Endothelial cell of umbilical vein (primary cell): ENCODE data around the gene ATG13. TPM values are rescaled to one million over a fixed set of nuclear protein-coding genes. Genes with fewer than 3 reads are reported as not detected.

Experiments used
- BruUV-seq: library from RNA; stranded (reverse); fragments of 400-500 nt; replicated peaks from 2 replicates; lab custom pipeline; 2021; lab: Mats Ljungman, UMichigan
- CTCF ChIA-PET: fragments of 300-600, 350-600 bp; sonication (Branson Sonifier 250); formaldehyde crosslinking; loops from one replicate; lab custom pipeline; 2021; ENCODE audit warnings: antibody characterized with exemption, inconsistent platforms; lab: Charles Lee
- POLR2A ChIA-PET: fragments of 300-600, 350-600 bp; sonication (Branson Sonifier 250); formaldehyde crosslinking; loops from one replicate; lab custom pipeline; 2021; ENCODE audit warnings: antibody characterized with exemption, inconsistent platforms; lab: Charles Lee
- DNase-seq: peaks from one replicate; pipeline ENCODE4 v3.0.0-alpha.2; 2011; ENCODE audit warnings: low read depth, low spot score
- FAIRE-seq: peaks from 2 replicates; lab custom pipeline; 2011; peaks lifted over from hg19 to GRCh38; lab: Jason Lieb, UNC
- H2AFZ ChIP-seq: 2 replicates; pipeline ENCODE4 v1.6.0; 2012; ENCODE audit warnings: low read depth, low read length, control low read depth, inconsistent platforms
- H3K27ac ChIP-seq: 2 replicates; pipeline ENCODE4 v1.5.1; 2011; ENCODE audit warnings: low read depth, mild to moderate bottlenecking, control low read depth, low read length, moderate library complexity; ENCODE audit not compliant: insufficient read depth
- H3K27me3 ChIP-seq, 2 experiments: 2 replicates each; pipeline versions ENCODE4 v1.6.0 to v1.6.1; 2011; ENCODE audit warnings: low read length in 2 of 2, mixed read lengths in 1 of 2; ENCODE audit not compliant: control insufficient read depth in 2 of 2, insufficient read depth in 2 of 2
- H3K36me3 ChIP-seq, 2 experiments: 2 replicates in 1 of 2; 3 replicates in 1 of 2; pipeline ENCODE4 v1.5.1; 2011; ENCODE audit warnings: low read length in 2 of 2, mild to moderate bottlenecking in 1 of 2, moderate library complexity in 1 of 2; ENCODE audit not compliant: control insufficient read depth in 2 of 2, insufficient read depth in 2 of 2; ENCODE audit errors: extremely low read depth in 1 of 2
- H3K4me1 ChIP-seq: 3 replicates; pipeline ENCODE4 v1.5.1; 2011; ENCODE audit warnings: mild to moderate bottlenecking, low read length; ENCODE audit not compliant: control insufficient read depth, insufficient read depth; ENCODE audit errors: extremely low read depth
- H3K4me2 ChIP-seq: 2 replicates; pipeline ENCODE4 v1.6.1; 2011; ENCODE audit warnings: low read length, control low read depth, mixed read lengths; ENCODE audit not compliant: insufficient read depth
- H3K4me3 ChIP-seq, 3 experiments: fragments of 200-600 bp in 1 of 3; sonication (generic), shearing (Covaris generic) in 1 of 3; replicated peaks in 1 of 3; 2 replicates each; pipeline ENCODE4 v1.5.1; 2011 to 2016; ENCODE audit warnings: control low read depth in 3 of 3, low read length in 3 of 3, mild to moderate bottlenecking in 2 of 3, inconsistent platforms in 1 of 3, low read depth in 1 of 3, moderate library complexity in 1 of 3; ENCODE audit not compliant: insufficient read depth in 1 of 3
- H3K79me2 ChIP-seq: 2 replicates; pipeline ENCODE4 v1.6.0; 2012; ENCODE audit warnings: low read length, inconsistent platforms; ENCODE audit not compliant: control insufficient read depth, insufficient read depth
- H3K9ac ChIP-seq: replicated peaks from 2 replicates; pipeline ENCODE3; 2011; ENCODE audit warnings: low read length, control low read depth; ENCODE audit not compliant: insufficient read depth; ENCODE audit errors: extremely low read depth
- H3K9me1 ChIP-seq: replicated peaks from 3 replicates; pipeline ENCODE4 v1.6.0; 2011; ENCODE audit warnings: mild to moderate bottlenecking, low read length; ENCODE audit not compliant: control insufficient read depth, insufficient read depth; ENCODE audit errors: extremely low read depth
- H3K9me3 ChIP-seq: replicated peaks from 2 replicates; pipeline ENCODE4 v1.5.1; 2012; ENCODE audit warnings: low read length, inconsistent platforms; ENCODE audit not compliant: control insufficient read depth, insufficient read depth
- H4K20me1 ChIP-seq: replicated peaks from 2 replicates; pipeline ENCODE3; 2011; ENCODE audit warnings: mild to moderate bottlenecking, low read length; ENCODE audit not compliant: control insufficient read depth, insufficient read depth; ENCODE audit errors: extremely low read depth
- CTCF ChIP-seq, 2 donors: IDR thresholded peaks; 1 replicate in 1 of 2; 2 replicates in 1 of 2; pipeline ENCODE4 v1.5.1; 2011; ENCODE audit warnings: low read length in 2 of 2, mild to moderate bottlenecking in 2 of 2, moderate library complexity in 2 of 2, control low read depth in 1 of 2, inconsistent platforms in 1 of 2, low read depth in 1 of 2; ENCODE audit not compliant: insufficient read depth in 1 of 2; ENCODE audit errors: extremely low read depth in 1 of 2
- EZH2 ChIP-seq: IDR thresholded peaks from 2 replicates; pipeline ENCODE4 v1.6.1; 2012; ENCODE audit warnings: borderline replicate concordance, low read depth, mild to moderate bottlenecking, moderate library complexity, low read length, inconsistent platforms; ENCODE audit not compliant: severe bottlenecking
- FOS ChIP-seq: IDR thresholded peaks from 2 replicates; pipeline ENCODE4 v1.6.1; 2011; ENCODE audit warnings: mild to moderate bottlenecking, low read length, moderate library complexity, borderline replicate concordance; ENCODE audit not compliant: insufficient read depth
- GATA2 ChIP-seq: IDR thresholded peaks from 2 replicates; pipeline ENCODE4 v1.7.0; 2011; ENCODE audit warnings: low read depth, mild to moderate bottlenecking, moderate library complexity, mixed read lengths, low read length; ENCODE audit not compliant: insufficient read length, insufficient read depth
- JUN ChIP-seq: IDR thresholded peaks from 2 replicates; pipeline ENCODE4 v1.6.1; 2011; ENCODE audit warnings: borderline replicate concordance, low read depth; ENCODE audit not compliant: insufficient read length, insufficient read depth
- MAX ChIP-seq: IDR thresholded peaks from 2 replicates; pipeline ENCODE4 v1.6.1; 2011; ENCODE audit not compliant: insufficient read depth, insufficient read length
- MYC ChIP-seq: IDR thresholded peaks from one replicate; pipeline ENCODE4 v1.6.1; 2011; ENCODE audit warnings: mild to moderate bottlenecking, low read depth, low read length
- POLR2A ChIP-seq: IDR thresholded peaks from 2 replicates; pipeline ENCODE4 v1.6.1; 2012; ENCODE audit warnings: low read depth, mild to moderate bottlenecking, control low read depth, low read length
- POLR2AphosphoS5 ChIP-seq: IDR thresholded peaks from 2 replicates; pipeline ENCODE4 v1.6.1; 2012; ENCODE audit warnings: low read depth, mild to moderate bottlenecking, control low read depth, low read length, moderate library complexity; ENCODE audit not compliant: insufficient read depth
- dilution Hi-C: fragments of 300-500 bp; cut with MboI; formaldehyde crosslinking; loops from one replicate; pipeline ENCODE4 v1.15.0; 2019; ENCODE audit warnings: low sequenced_read_pairs; ENCODE audit not compliant: extremely low pct_ligation_motif_present
- intact Hi-C: fragments of 100-400 bp; cut with micrococcal nuclease; formaldehyde crosslinking; loops from one replicate; pipeline ENCODE4 v1.10.0; 2022
- polyA plus RNA-seq, 4 experiments: library from polyadenylated mRNA; depleted of rRNA in 3 of 4; stranded (reverse) in 3 of 4; unstranded in 1 of 4; fragments of >200 nt; gene quantifications; 2 replicates each; pipeline versions ENCODE4 v1.2.1 to v1.2.3, GENCODE V29; 2011 to 2012; ENCODE audit warnings: missing spikeins in 1 of 4
- total RNA-seq: library from RNA; stranded (reverse); gene quantifications from 2 replicates; pipeline ENCODE4 v1.2.3, GENCODE V29; 2021

ATG13 gene
- total and polyA plus RNA-seq, 2 donors (not counting 3 experiments of a cell fraction or from before 2014, with no cell fraction given) = 60.1 to 66.5 TPM

- intact Hi-C loops = no loop called here
- POLR2A ChIA-PET = no interaction called here
- Histone ChIP-seq H3K27ac (no peak overlapping the region), H3K36me3 (no peaks in the 10 kb centered on the region), H3K27me3 (no peaks in the 10 kb centered on the region), H3K4me3 (no peak overlapping the region), H4K20me1 (no peaks in the 10 kb centered on the region), H2AFZ (no peak overlapping the region), H3K4me1 (peaks cover 8% of the 10 kb centered on the region), H3K9me3 (no peaks in the 10 kb centered on the region), H3K9ac (no peak overlapping the region), H3K4me2 (no peak overlapping the region), H3K79me2 (no peaks in the 10 kb centered on the region), H3K9me1 (no peaks in the 10 kb centered on the region)
- DNase-seq = no peak
- no peak for TF ChIP-seq POLR2AphosphoS5
- no peak for TF ChIP-seq FOS
- no peak for TF ChIP-seq POLR2A
- TF ChIP-seq GATA2 = no peak
- no peak for TF ChIP-seq CTCF (IDR thresholded peaks at IDR 0.05; ENCODE audit: extremely low read depth in 1 of 2, insufficient read depth in 1 of 2, low read depth in 1 of 2, low read length in 2 of 2)
- no peak for TF ChIP-seq MAX
- TF ChIP-seq EZH2 = no peak
- no peak for TF ChIP-seq JUN
- no peak for TF ChIP-seq MYC
- no TSS peak for BruUV-seq
- no peak for FAIRE-seq
- dilution Hi-C loops = no loop called here
- CTCF ChIA-PET = interaction anchor here (0.6 to 2.0 kb wide), 5 partner anchors 11 to 83 kb away, joined by 3 to 7 read pairs (median 5); no protein-coding TSS in a partner anchor
Observed at GRCh38 chr11:46612326-46612725, 5.0 kb upstream of the ATG13 start.
